ENCODE results near the gene SRR.

Gene SRR

GRCh38 chr17:2338315-2338657, 34.5 kb downstream of the SRR start:
- Histone ChIP-seq H3K4me3 (ENCODE audit: low read length) (peak overlapping the region; percentile 85), H3K36me3 (replicated peaks; ENCODE audit: insufficient read depth, low read length) (peaks cover 12% of the 10 kb centered on the region), H3F3A (ENCODE audit: insufficient read depth, low read length) (peaks cover 7% of the 10 kb centered on the region), H3K4me1 (ENCODE audit: low read length) (peaks cover 12% of the 10 kb centered on the region; the same call in 1 of the 2 replicates), H4K20me1 (ENCODE audit: insufficient read depth, low read length) (no peaks in the 10 kb centered on the region), H3K27ac (ENCODE audit: low read length) (no peak overlapping the region), H3K27me3 (replicated peaks; ENCODE audit: insufficient read depth, low read length) (no peaks in the 10 kb centered on the region), H3K9ac (ENCODE audit: low read length) (no peak overlapping the region; the same call in 1 of the 2 replicates), H3K4me2 (ENCODE audit: low read depth, low read length) (peak overlapping the region; percentile 77), H3K79me2 (ENCODE audit: low read length) (peaks cover 31% of the 10 kb centered on the region), H3K9me2 (replicated peaks; ENCODE audit: insufficient read depth, low read length) (no peaks in the 10 kb centered on the region), H2AFZ (ENCODE audit: low read length) (peak overlapping the region; percentile 67), H3K9me3 (replicated peaks; ENCODE audit: insufficient read depth, low read length) (no peaks in the 10 kb centered on the region)
- no peak for DNase-seq
- TF ChIP-seq EZH2 (optimal IDR thresholded peaks at IDR 0.05; ENCODE audit: low read depth, low read length): no peak
- no peak for TF ChIP-seq CTCF (IDR thresholded peaks at IDR 0.05; ENCODE audit: low read length)
- no peak for TF ChIP-seq EZH2phosphoT487 (IDR thresholded peaks at IDR 0.05; ENCODE audit: low read length)

GRCh38 chr17:2343421-2343820, 39.7 kb downstream of the SRR start:
- H3K9me3 ChIP-seq (replicated peaks; ENCODE audit: insufficient read depth, low read length): no peaks in the 10 kb centered on the region
- no peaks in the 10 kb centered on the region for H3K4me1 ChIP-seq (ENCODE audit: low read length)
- DNase-seq: no peak
- H3K9me2 ChIP-seq (replicated peaks; ENCODE audit: insufficient read depth, low read length): no peaks in the 10 kb centered on the region
- no peak overlapping the region for H3K27ac ChIP-seq (ENCODE audit: low read length)
- no peaks in the 10 kb centered on the region for H4K20me1 ChIP-seq (ENCODE audit: insufficient read depth, low read length)
- H3K36me3 ChIP-seq (replicated peaks; ENCODE audit: insufficient read depth, low read length): no peaks in the 10 kb centered on the region
- no peak overlapping the region for H3K9ac ChIP-seq (ENCODE audit: low read length)
- H3F3A ChIP-seq (ENCODE audit: insufficient read depth, low read length): no peaks in the 10 kb centered on the region
- H3K4me3 ChIP-seq (ENCODE audit: low read length): no peak overlapping the region
- no peak for TF ChIP-seq CTCF (IDR thresholded peaks at IDR 0.05; ENCODE audit: low read length)
- no peak for TF ChIP-seq EZH2 (optimal IDR thresholded peaks at IDR 0.05; ENCODE audit: low read depth, low read length)
- no peak for TF ChIP-seq EZH2phosphoT487 (IDR thresholded peaks at IDR 0.05; ENCODE audit: low read length)
- no peak overlapping the region for H2AFZ ChIP-seq (ENCODE audit: low read length)
- H3K27me3 ChIP-seq (replicated peaks; ENCODE audit: insufficient read depth, low read length): no peaks in the 10 kb centered on the region
- no peak overlapping the region for H3K4me2 ChIP-seq (ENCODE audit: low read depth, low read length)
- no peaks in the 10 kb centered on the region for H3K79me2 ChIP-seq (ENCODE audit: low read length)

- Histone ChIP-seq H2AFZ (ENCODE audit: low read length) (no peak overlapping the region), H3K9me3 (replicated peaks; ENCODE audit: insufficient read depth, low read length) (no peaks in the 10 kb centered on the region), H3K4me3 (ENCODE audit: low read length) (no peak overlapping the region), H3K9me2 (replicated peaks; ENCODE audit: insufficient read depth, low read length) (no peaks in the 10 kb centered on the region), H3F3A (ENCODE audit: insufficient read depth, low read length) (no peaks in the 10 kb centered on the region), H3K27ac (ENCODE audit: low read length) (no peak overlapping the region), H3K4me1 (ENCODE audit: low read length) (no peaks in the 10 kb centered on the region), H3K36me3 (replicated peaks; ENCODE audit: insufficient read depth, low read length) (no peaks in the 10 kb centered on the region), H3K79me2 (ENCODE audit: low read length) (no peaks in the 10 kb centered on the region), H3K4me2 (ENCODE audit: low read depth, low read length) (no peak overlapping the region), H3K27me3 (replicated peaks; ENCODE audit: insufficient read depth, low read length) (no peaks in the 10 kb centered on the region), H3K9ac (ENCODE audit: low read length) (no peak overlapping the region), H4K20me1 (ENCODE audit: insufficient read depth, low read length) (no peaks in the 10 kb centered on the region)
- no peak for TF ChIP-seq EZH2phosphoT487 (IDR thresholded peaks at IDR 0.05; ENCODE audit: low read length)
- TF ChIP-seq EZH2 (optimal IDR thresholded peaks at IDR 0.05; ENCODE audit: low read depth, low read length): no peak
- no peak for TF ChIP-seq CTCF (IDR thresholded peaks at IDR 0.05; ENCODE audit: low read length)
- no peak for DNase-seq
Observed at GRCh38 chr17:2344528-2344927, 40.8 kb downstream of the SRR start.

Measured in MM.1S (cell line).